WI38 (cell line): ENCODE results near the gene DDX4.

Experiments used
- H3K4me3 ChIP-seq: 2 replicates; pipeline ENCODE4 v1.5.1; 2011; ENCODE audit warnings: low read depth, mild to moderate bottlenecking, control low read depth, low read length
- CTCF ChIP-seq: IDR thresholded peaks from 2 replicates; pipeline ENCODE4 v1.5.1; 2012; ENCODE audit warnings: low read depth, mild to moderate bottlenecking, control low read depth, low read length

Gene DDX4

GRCh38 chr5:55858104-55858503, 120.2 kb downstream of the DDX4 start:
- H3K4me3 ChIP-seq: no peak overlapping the region
- TF ChIP-seq CTCF: no peak

- H3K4me3 ChIP-seq: no peak overlapping the region
- no peak for TF ChIP-seq CTCF
Observed at GRCh38 chr5:55860288-55860687, 122.4 kb downstream of the DDX4 start.

GRCh38 chr5:55860709-55861108, 122.8 kb downstream of the DDX4 start:
- no peak overlapping the region for H3K4me3 ChIP-seq
- no peak for TF ChIP-seq CTCF

GRCh38 chr5:55864606-55865541, 127.0 kb downstream of the DDX4 start:
- H3K4me3 ChIP-seq: no peak overlapping the region
- TF ChIP-seq CTCF: no peak

- TF ChIP-seq CTCF: no peak
- H3K4me3 ChIP-seq: no peak overlapping the region
Observed at GRCh38 chr5:55865831-55866230, 128.0 kb downstream of the DDX4 start.

- no peak for TF ChIP-seq CTCF
- no peak overlapping the region for H3K4me3 ChIP-seq
Observed at GRCh38 chr5:55866485-55866884, 128.6 kb downstream of the DDX4 start.
